OCI-LY7 (cell line): Measurements from ENCODE around the gene CAPRIN2.

Experiments used
- CTCF ChIP-seq: fragments of 200-600 bp; sonication (generic); conservative IDR thresholded peaks from 2 replicates; pipeline ENCODE4 v1.5.1; 2014; ENCODE audit warnings: mild to moderate bottlenecking, antibody characterized with exemption, low read length, moderate library complexity, mixed read lengths
- EZH2phosphoT487 ChIP-seq: fragments of 200-600 bp; sonication (generic); IDR thresholded peaks from 2 replicates; pipeline ENCODE4 v1.6.1; 2018; ENCODE audit warnings: low read depth, borderline replicate concordance, mild to moderate bottlenecking, mixed run types, antibody characterized with exemption, low read length, moderate library complexity, mixed read lengths

- no peak for TF ChIP-seq EZH2phosphoT487
- TF ChIP-seq CTCF, result no peak
These were observed 41.6 kb upstream of the CAPRIN2 start for GRCh38 chr12:30796313-30796780.
